NT2/D1 (cell line): Measurements from ENCODE around the gene CDH5.

ENCODE experiments used
- DNase-seq: peaks from one replicate; pipeline ENCODE4 v3.0.0-alpha.2; 2011; ENCODE audit warnings: low read depth, low spot score
- H3K27me3 ChIP-seq: 2 replicates; pipeline ENCODE4 v1.6.0; 2011; ENCODE audit warnings: mild to moderate bottlenecking; ENCODE audit not compliant: insufficient read length, insufficient read depth
- H3K36me3 ChIP-seq: 2 replicates; pipeline ENCODE4 v1.6.1; 2011; ENCODE audit warnings: mild to moderate bottlenecking, low read length, mixed read lengths; ENCODE audit not compliant: insufficient read depth, insufficient read length
- H3K4me1 ChIP-seq: 2 replicates; pipeline ENCODE4 v1.5.1; 2011; ENCODE audit not compliant: insufficient read depth, insufficient read length
- H3K4me3 ChIP-seq: 2 replicates; pipeline ENCODE4 v1.5.1; 2011; ENCODE audit warnings: low read depth; ENCODE audit not compliant: insufficient read length
- H3K9ac ChIP-seq: 2 replicates; pipeline ENCODE4 v1.6.0; 2011; ENCODE audit warnings: low read depth; ENCODE audit not compliant: insufficient read length
- H3K9me3 ChIP-seq: 2 replicates; pipeline ENCODE4 v1.5.1; 2011; ENCODE audit warnings: mild to moderate bottlenecking, low read length; ENCODE audit not compliant: insufficient read depth
- SUZ12 ChIP-seq: IDR thresholded peaks from 2 replicates; pipeline ENCODE4 v1.6.1; 2011; ENCODE audit not compliant: insufficient read length, insufficient read depth; ENCODE audit errors: extremely low read depth
- YY1 ChIP-seq: IDR thresholded peaks from 2 replicates; pipeline ENCODE4 v1.6.1; 2011; ENCODE audit not compliant: insufficient read length, insufficient read depth
- ZNF274 ChIP-seq: IDR thresholded peaks from 2 replicates; pipeline ENCODE4 v1.6.1; 2011; ENCODE audit warnings: mild to moderate bottlenecking, low read depth, low read length

Gene CDH5

DNA sequence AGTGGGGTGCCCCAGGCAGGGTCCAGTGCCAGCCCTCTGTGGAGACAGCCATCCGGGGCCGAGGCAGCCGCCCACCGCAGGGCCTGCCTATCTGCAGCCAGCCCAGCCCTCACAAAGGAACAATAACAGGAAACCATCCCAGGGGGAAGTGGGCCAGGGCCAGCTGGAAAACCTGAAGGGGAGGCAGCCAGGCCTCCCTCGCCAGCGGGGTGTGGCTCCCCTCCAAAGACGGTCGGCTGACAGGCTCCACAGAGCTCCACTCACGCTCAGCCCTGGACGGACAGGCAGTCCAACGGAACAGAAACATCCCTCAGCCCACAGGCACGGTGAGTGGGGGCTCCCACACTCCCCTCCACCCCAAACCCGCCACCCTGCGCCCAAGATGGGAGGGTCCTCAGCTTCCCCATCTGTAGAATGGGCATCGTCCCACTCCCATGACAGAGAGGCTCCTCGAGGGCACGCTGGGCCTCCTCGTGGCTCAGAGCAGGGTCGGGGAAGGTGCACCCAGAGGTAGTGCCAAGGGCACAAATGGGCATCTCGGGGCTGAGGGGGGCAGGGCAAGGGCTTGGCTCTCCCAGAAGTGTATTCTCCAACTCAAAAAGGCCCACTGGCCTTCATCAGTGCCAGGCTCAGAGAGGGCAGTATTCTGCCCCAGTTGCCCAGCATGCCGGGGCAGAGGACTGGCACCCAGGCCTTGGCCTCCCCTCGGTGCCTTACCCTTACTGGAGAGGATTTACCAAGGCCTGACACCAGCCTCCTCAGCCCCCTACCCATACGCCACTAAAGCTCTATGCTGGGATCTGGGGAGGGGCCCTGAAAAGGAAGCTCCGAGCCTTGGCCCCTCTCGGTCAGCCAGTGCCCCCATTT, at the start of gene CDH5:
TSS of gene CDH5 (plus strand) at position 259 of the 867 bp plus-strand sequence. CDS start 12,647 bp downstream, outside the sequence.
- Histone ChIP-seq H3K9ac (no peak within 1 kb of the TSS), H3K27me3 (no peaks in the 10 kb centered on the region), H3K36me3 (no peaks in the 10 kb centered on the region), H3K9me3 (no peaks in the 10 kb centered on the region), H3K4me1 (peaks cover 36% of the 10 kb centered on the region), H3K4me3 (no peak within 1 kb of the TSS)
- DNase-seq, result no peak
- no peak for TF ChIP-seq YY1
- TF ChIP-seq SUZ12, result no peak
- no peak for TF ChIP-seq ZNF274

- no peak overlapping the region for H3K4me3 ChIP-seq
- H3K9ac ChIP-seq, result no peak overlapping the region
- H3K4me1 ChIP-seq, result no peaks in the 10 kb centered on the region
- DNase-seq, result no peak
- no peaks in the 10 kb centered on the region for H3K27me3 ChIP-seq
- no peaks in the 10 kb centered on the region for H3K36me3 ChIP-seq
- TF ChIP-seq ZNF274, result no peak
- TF ChIP-seq SUZ12, result no peak
- TF ChIP-seq YY1, result no peak
- H3K9me3 ChIP-seq, result no peaks in the 10 kb centered on the region
These were observed 48.0 kb upstream of the CDH5 start for GRCh38 chr16:66318505-66318904.

DNA sequence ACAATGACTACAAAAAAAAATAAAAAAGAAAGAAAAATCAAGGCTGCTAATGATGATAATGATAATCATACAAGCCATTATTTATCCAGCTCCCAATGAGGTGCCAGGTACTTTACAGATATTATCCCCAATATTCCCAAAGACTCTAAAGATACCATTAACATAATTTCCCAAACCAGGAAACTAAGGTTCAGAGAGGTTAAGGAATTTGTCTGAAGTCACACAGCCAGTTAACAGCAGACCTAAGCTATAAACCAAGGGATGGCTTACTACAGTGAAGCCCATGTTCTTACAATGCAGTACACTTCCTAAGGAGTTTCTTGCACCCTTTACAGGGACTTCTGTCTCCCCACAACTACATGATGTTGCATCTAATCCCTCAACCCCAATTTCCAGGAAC, 45.7 kb upstream of the CDH5 start:
- no peaks in the 10 kb centered on the region for H3K36me3 ChIP-seq
- H3K4me1 ChIP-seq, result peaks cover 2% of the 10 kb centered on the region
- H3K27me3 ChIP-seq, result no peaks in the 10 kb centered on the region
- TF ChIP-seq ZNF274 (no peak), YY1 (no peak), SUZ12 (no peak)
- H3K9ac ChIP-seq, result no peak overlapping the region
- DNase-seq, result no peak
- no peaks in the 10 kb centered on the region for H3K9me3 ChIP-seq
- H3K4me3 ChIP-seq, result no peak overlapping the region

DNA sequence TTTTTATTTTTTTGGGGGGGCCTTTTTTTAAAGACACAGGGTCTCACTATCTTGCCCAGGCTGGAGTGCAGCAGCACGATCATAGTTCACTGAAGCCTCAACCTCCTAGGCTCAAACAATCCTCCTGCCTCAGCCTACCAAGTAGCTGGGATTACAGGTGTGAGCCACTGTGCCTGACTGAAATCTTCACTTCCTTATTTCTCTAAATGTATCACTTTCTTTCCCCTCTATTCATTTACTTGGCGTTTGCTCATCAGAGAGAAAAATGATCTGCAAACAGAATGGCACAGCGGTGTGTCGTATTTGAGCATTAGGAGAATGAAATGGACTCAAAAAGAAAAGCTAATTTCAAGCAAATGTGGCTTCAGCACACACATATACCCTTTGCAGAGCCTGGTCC, 44.3 kb upstream of the CDH5 start:
- Histone ChIP-seq H3K4me1 (peaks cover 9% of the 10 kb centered on the region), H3K9me3 (no peaks in the 10 kb centered on the region), H3K36me3 (no peaks in the 10 kb centered on the region), H3K27me3 (no peaks in the 10 kb centered on the region), H3K4me3 (no peak overlapping the region), H3K9ac (no peak overlapping the region)
- TF ChIP-seq YY1 (no peak), ZNF274 (no peak), SUZ12 (no peak)
- DNase-seq, result no peak

DNA sequence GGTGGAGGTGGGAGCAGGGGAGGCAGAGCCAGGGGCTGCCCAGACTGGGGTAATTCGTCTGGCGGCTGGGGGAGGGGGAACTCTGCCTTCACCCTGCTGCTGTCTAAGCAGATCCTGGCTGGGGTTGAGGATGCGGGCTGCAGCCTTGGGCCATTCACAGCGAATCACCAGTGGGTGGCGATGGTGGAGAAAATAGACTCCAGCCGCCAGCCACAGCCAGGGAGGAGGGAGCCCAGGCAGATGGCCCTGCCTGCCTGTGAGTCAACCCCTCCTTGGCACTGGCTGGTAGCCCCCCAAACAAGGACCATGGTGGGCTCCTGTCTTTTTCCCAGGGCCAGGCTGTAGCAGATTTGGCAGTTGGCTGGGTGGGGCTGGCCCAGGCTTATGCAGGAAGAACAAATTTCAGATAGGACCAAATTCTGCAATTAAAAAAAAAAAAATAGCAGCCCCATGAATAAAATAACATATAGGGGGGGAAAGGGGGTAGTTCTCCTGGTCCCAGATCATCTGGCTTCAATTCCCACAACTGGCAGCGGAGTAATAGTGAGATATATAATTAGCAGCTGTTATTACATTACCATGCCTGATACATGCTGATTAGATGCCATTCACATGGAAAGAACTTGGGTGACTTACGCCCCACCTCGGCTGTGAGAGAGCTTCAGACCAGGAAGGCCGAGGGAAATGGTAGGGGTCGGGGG, 41.5 kb upstream of the CDH5 start:
- TF ChIP-seq ZNF274 (no peak), YY1 (no peak), SUZ12 (no peak)
- Histone ChIP-seq H3K9ac (no peak overlapping the region), H3K27me3 (no peaks in the 10 kb centered on the region), H3K4me1 (peaks cover 11% of the 10 kb centered on the region), H3K9me3 (no peaks in the 10 kb centered on the region), H3K36me3 (no peaks in the 10 kb centered on the region), H3K4me3 (no peak overlapping the region)
- DNase-seq, result peak; percentile 43

- Histone ChIP-seq H3K4me1 (peaks cover 11% of the 10 kb centered on the region), H3K9me3 (no peaks in the 10 kb centered on the region), H3K4me3 (no peak overlapping the region), H3K36me3 (no peaks in the 10 kb centered on the region), H3K9ac (no peak overlapping the region), H3K27me3 (no peaks in the 10 kb centered on the region)
- no peak for TF ChIP-seq YY1
- DNase-seq, result no peak
These were observed 40.6 kb upstream of the CDH5 start for GRCh38 chr16:66325717-66326376.

DNA sequence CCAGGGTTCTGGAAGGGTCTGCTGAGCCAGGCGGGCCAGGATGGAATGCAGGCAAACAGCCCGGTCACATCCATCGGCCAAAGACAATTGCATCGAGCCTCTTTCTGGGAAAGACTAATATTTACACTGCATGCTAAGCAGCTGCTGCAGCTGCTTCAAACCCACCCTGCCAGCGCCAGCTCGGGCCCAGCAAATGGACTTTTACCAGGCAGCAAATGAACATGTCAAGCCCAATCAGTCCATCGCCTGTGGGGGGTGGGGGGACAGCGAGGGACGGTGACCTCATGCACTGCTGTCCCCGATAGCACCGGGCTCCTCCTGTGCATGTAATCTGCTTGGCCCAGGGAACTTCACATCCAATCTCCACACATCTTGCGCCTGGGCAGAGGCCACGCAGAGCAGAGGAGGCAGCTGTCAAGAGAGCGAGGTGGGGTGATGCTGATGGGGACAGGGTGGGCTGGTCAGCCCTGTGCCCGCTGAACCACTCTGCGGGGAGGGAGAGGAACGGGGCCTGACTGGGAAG, 39.4 kb upstream of the CDH5 start:
- no peak overlapping the region for H3K9ac ChIP-seq
- no peaks in the 10 kb centered on the region for H3K9me3 ChIP-seq
- TF ChIP-seq SUZ12, result no peak
- TF ChIP-seq ZNF274, result no peak
- no peak overlapping the region for H3K4me3 ChIP-seq
- no peaks in the 10 kb centered on the region for H3K36me3 ChIP-seq
- no peaks in the 10 kb centered on the region for H3K27me3 ChIP-seq
- peaks cover 11% of the 10 kb centered on the region for H3K4me1 ChIP-seq
- no peak for DNase-seq
